Adipocyte (in vitro differentiated cells): ENCODE data around the gene ATRNL1.
A peak's percentile ranks its signal among the peaks of the same experiment; 100 is the strongest.

Experiments
- DNase-seq: peaks from one replicate; pipeline ENCODE4 v3.0.0-alpha.2; 2015; ENCODE audit warnings: low read depth
- H3K27me3 ChIP-seq: replicated peaks from 2 replicates; pipeline ENCODE4 v1.7.0; 2013; ENCODE audit warnings: mild to moderate bottlenecking, low read length, moderate library complexity; ENCODE audit not compliant: control insufficient read depth, insufficient read depth
- H3K36me3 ChIP-seq: 2 replicates; pipeline ENCODE4 v1.7.0; 2013; ENCODE audit warnings: low read length, mild to moderate bottlenecking, moderate library complexity; ENCODE audit not compliant: control insufficient read depth, insufficient read depth, severe bottlenecking
- H3K4me1 ChIP-seq: 2 replicates; pipeline ENCODE4 v1.7.0; 2013; ENCODE audit warnings: mild to moderate bottlenecking, low read length, moderate library complexity; ENCODE audit not compliant: control insufficient read depth, insufficient read depth
- H3K4me3 ChIP-seq: 2 replicates; pipeline ENCODE4 v1.7.0; 2013; ENCODE audit warnings: mild to moderate bottlenecking, low read length, moderate library complexity
- H3K9ac ChIP-seq: 2 replicates; pipeline ENCODE4 v1.7.0; 2013; ENCODE audit warnings: mild to moderate bottlenecking, low read length, moderate library complexity
- H3K9me3 ChIP-seq: 2 replicates; pipeline ENCODE4 v1.7.0; 2013; ENCODE audit warnings: mild to moderate bottlenecking, low read length, moderate library complexity; ENCODE audit not compliant: control insufficient read depth

Gene ATRNL1

GRCh38 chr10:115953281-115953680 lies 860.1 kb downstream of the ATRNL1 start:
- Histone ChIP-seq H3K36me3 (no peaks in the 10 kb centered on the region), H3K9me3 (no peaks in the 10 kb centered on the region), H3K27me3 (no peaks in the 10 kb centered on the region), H3K4me1 (peaks cover 14% of the 10 kb centered on the region), H3K9ac (no peak overlapping the region), H3K4me3 (no peak overlapping the region)
- no peak for DNase-seq

DNA sequence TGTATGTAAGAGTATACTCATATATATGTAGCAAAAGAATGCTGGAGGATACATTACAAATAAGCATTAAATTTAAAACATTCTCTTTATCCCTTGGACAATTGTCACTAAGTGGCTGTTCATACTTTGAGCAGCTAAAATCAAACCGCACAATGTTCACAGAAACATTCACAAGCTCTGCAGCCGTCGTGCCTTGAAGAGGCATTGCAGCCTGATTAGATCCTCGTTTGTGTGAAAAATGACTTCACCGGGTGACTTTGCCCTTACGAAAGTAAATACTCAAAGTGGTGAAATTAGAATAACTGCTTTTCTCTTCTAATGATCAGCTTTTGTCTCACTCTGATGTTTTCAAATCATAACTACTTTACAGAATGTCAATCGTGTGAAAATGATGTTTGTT lies 860.8 kb downstream of the ATRNL1 start:
- Histone ChIP-seq H3K27me3 (no peaks in the 10 kb centered on the region), H3K36me3 (no peaks in the 10 kb centered on the region), H3K4me1 (peaks cover 8% of the 10 kb centered on the region), H3K9me3 (no peaks in the 10 kb centered on the region), H3K4me3 (no peak overlapping the region), H3K9ac (no peak overlapping the region)
- no peak for DNase-seq

DNA sequence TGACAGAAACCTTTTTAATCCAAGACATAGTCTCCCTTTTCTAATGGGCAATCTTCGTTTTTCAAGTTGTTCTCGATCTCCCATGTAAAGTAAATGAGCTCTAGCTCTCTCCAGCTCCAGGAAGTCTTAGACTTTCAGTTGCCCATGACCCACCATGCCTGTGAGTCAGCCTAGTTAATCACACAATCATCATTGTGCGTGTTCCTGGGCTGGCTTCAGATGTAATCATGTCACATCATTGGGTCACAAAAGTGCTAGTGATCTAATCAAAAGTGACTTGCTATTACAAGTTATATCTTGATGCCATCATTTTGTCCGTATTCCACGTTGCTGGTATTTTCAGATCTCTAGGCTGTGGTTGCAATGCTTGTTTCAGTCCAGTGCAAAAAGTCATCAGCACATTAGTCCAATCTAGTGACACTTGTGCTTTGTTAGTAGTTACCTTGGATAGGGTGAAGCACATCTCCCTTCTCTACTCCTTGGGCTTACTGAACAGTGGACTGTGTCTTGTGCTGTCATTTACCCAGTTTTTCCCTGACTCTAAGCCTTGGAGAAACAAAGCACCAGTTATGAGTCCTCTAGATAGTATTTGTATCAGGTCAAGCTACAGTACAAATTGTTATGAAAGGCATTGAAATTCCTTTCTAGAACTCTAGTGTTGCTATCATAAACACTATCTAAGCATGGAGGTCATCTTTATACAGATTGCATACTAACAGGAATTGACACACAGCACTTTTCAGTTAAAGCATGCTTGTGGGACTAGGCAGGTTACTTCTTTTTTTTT lies 863.3 kb downstream of the ATRNL1 start:
- no peaks in the 10 kb centered on the region for H3K4me1 ChIP-seq
- H3K36me3 ChIP-seq, result no peaks in the 10 kb centered on the region
- H3K4me3 ChIP-seq, result no peak overlapping the region
- H3K27me3 ChIP-seq, result no peaks in the 10 kb centered on the region
- H3K9ac ChIP-seq, result no peak overlapping the region
- no peaks in the 10 kb centered on the region for H3K9me3 ChIP-seq
- peak; percentile 30 for DNase-seq

GRCh38 chr10:115957012-115957399 lies 863.8 kb downstream of the ATRNL1 start:
- H3K27me3 ChIP-seq, result no peaks in the 10 kb centered on the region
- no peaks in the 10 kb centered on the region for H3K4me1 ChIP-seq
- H3K36me3 ChIP-seq, result no peaks in the 10 kb centered on the region
- no peak overlapping the region for H3K9ac ChIP-seq
- no peaks in the 10 kb centered on the region for H3K9me3 ChIP-seq
- H3K4me3 ChIP-seq, result no peak overlapping the region
- peak; percentile 29 for DNase-seq

DNA sequence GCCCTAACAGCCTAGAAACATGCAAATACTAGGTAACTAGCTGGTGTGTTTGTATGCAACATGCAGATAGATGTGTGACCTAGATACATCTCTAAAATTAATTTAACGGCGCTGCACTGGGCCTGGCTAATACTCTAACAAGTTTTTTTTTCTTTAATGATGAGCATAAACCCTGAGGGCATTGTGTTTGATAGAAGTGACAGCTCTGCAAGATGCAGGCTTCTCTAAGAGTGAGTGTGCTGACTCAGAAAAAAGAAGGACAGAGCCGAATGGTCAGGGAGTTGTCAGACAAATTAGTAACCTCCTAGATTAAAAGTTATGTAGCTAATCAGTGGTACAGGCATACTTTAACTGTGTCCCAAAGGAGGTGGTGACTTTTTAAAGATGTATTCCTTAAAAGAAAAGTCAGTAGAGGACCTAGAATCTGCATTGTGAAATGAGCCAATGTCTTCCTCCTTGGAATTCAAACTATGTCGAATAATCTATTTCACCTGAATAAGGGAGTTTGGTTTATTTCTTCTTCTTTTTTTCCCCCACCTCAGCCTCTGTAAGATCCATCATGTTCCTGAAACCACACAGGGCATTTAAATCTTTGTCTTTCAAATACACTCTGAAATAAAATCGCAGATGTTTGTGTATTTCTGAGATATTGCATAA lies 864.7 kb downstream of the ATRNL1 start:
- DNase-seq, result no peak
- Histone ChIP-seq H3K4me3 (no peak overlapping the region), H3K36me3 (no peaks in the 10 kb centered on the region), H3K9ac (no peak overlapping the region), H3K27me3 (no peaks in the 10 kb centered on the region), H3K4me1 (peaks cover 6% of the 10 kb centered on the region), H3K9me3 (no peaks in the 10 kb centered on the region)

GRCh38 chr10:115963848-115964247 lies 870.7 kb downstream of the ATRNL1 start:
- H3K4me3 ChIP-seq, result no peak overlapping the region
- no peaks in the 10 kb centered on the region for H3K36me3 ChIP-seq
- no peaks in the 10 kb centered on the region for H3K9me3 ChIP-seq
- no peak for DNase-seq
- no peak overlapping the region for H3K9ac ChIP-seq
- H3K27me3 ChIP-seq, result peaks cover 15% of the 10 kb centered on the region
- peaks cover 6% of the 10 kb centered on the region for H3K4me1 ChIP-seq

- peaks cover 6% of the 10 kb centered on the region for H3K4me1 ChIP-seq
- H3K4me3 ChIP-seq, result no peak overlapping the region
- no peak for DNase-seq
- no peaks in the 10 kb centered on the region for H3K9me3 ChIP-seq
- H3K36me3 ChIP-seq, result no peaks in the 10 kb centered on the region
- no peak overlapping the region for H3K9ac ChIP-seq
- peaks cover 24% of the 10 kb centered on the region for H3K27me3 ChIP-seq
Measured at GRCh38 chr10:115964827-115965226, 871.7 kb downstream of the ATRNL1 start.

- Histone ChIP-seq H3K9me3 (no peaks in the 10 kb centered on the region), H3K27me3 (peaks cover 25% of the 10 kb centered on the region), H3K36me3 (no peaks in the 10 kb centered on the region), H3K4me1 (peaks cover 6% of the 10 kb centered on the region), H3K4me3 (no peak overlapping the region), H3K9ac (no peak overlapping the region)
- DNase-seq, result no peak
Measured at GRCh38 chr10:115965376-115965775, 872.2 kb downstream of the ATRNL1 start.

GRCh38 chr10:115968236-115968635 lies 875.1 kb downstream of the ATRNL1 start:
- Histone ChIP-seq H3K9me3 (no peaks in the 10 kb centered on the region), H3K27me3 (peaks cover 40% of the 10 kb centered on the region), H3K9ac (no peak overlapping the region), H3K4me3 (no peak overlapping the region), H3K36me3 (no peaks in the 10 kb centered on the region), H3K4me1 (no peaks in the 10 kb centered on the region)
- DNase-seq, result no peak

GRCh38 chr10:115969591-115969990 lies 876.4 kb downstream of the ATRNL1 start:
- H3K36me3 ChIP-seq, result no peaks in the 10 kb centered on the region
- no peak for DNase-seq
- H3K9ac ChIP-seq, result no peak overlapping the region
- no peaks in the 10 kb centered on the region for H3K4me1 ChIP-seq
- peaks cover 43% of the 10 kb centered on the region for H3K27me3 ChIP-seq
- H3K9me3 ChIP-seq, result peaks cover 3% of the 10 kb centered on the region
- no peak overlapping the region for H3K4me3 ChIP-seq

DNA sequence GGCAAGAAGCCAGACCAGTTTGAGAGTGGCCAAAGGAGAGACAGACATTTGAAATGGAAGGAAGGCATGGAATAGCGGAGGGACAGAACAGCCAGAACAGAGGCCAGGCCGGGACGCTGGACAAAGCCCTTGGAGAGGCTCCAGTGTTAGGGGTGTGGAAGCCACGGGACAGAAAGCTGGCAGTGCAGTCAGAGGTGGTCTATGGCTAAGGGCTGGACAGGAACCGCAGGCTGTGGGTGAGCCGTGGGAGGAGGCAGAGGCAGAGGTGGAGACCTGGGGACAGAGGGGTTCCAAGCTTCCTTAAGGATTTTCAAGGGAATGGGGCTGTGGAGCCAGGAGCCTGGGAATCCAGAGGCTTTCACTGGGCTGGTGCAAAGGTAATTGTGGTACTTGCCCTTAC lies 878.8 kb downstream of the ATRNL1 start:
- Histone ChIP-seq H3K27me3 (peaks cover 55% of the 10 kb centered on the region), H3K9ac (no peak overlapping the region), H3K4me3 (no peak overlapping the region), H3K9me3 (peaks cover 3% of the 10 kb centered on the region), H3K4me1 (no peaks in the 10 kb centered on the region), H3K36me3 (no peaks in the 10 kb centered on the region)
- DNase-seq, result no peak
